SK-N-MC (cell line): Measurements from ENCODE around the gene CHD1L.
"Not testable (repeated sequence)": the region's sequence is repeated elsewhere in the genome, so short reads cannot be mapped to it uniquely, and the experiment has no call there.

Experiments used
- EZH2 ChIP-seq: fragments of 200-600 bp; sonication (generic); IDR thresholded peaks from one replicate; pipeline ENCODE4 v1.6.1; 2017; ENCODE audit warnings: antibody characterized with exemption
- FOXP2 ChIP-seq: optimal IDR thresholded peaks from 2 replicates; pipeline ENCODE3; 2011; ENCODE audit warnings: mild to moderate bottlenecking, moderate library complexity; ENCODE audit not compliant: insufficient read depth; ENCODE audit errors: extremely low read length, control extremely low read depth
- POLR2AphosphoS5 ChIP-seq: IDR thresholded peaks from 2 replicates; pipeline ENCODE4 v1.6.1; 2012; ENCODE audit warnings: mild to moderate bottlenecking, low read depth, low read length, borderline replicate concordance

GRCh38 chr1:147197324-147197723 is 45.2 kb upstream of the CHD1L start:
- not testable (repeated sequence) for TF ChIP-seq EZH2, POLR2AphosphoS5, FOXP2
